Right cardiac atrium (tissue), 5 donors: Measurements from ENCODE around the gene AGR3. TPM values are rescaled to one million over a fixed set of nuclear protein-coding genes. Genes with fewer than 3 reads are reported as not detected.

ENCODE experiments used
- polyA plus RNA-seq: library from polyadenylated mRNA; stranded (reverse); fragments of 200-250 nt; gene quantifications from one replicate; pipeline ENCODE4 v1.2.3, GENCODE V29; 2013
- total RNA-seq, 4 donors: library from RNA; stranded (reverse); fragmentation: NEBNext Ultra II Directional; extraction: Animal tissue kit (Norgen Biotek cat#: 25700); gene quantifications; one replicate each; pipeline ENCODE4 v1.2.1, GENCODE V29; 2021
- donor health status: healthy with polysubstance abuse.
- donor health status: DM: no; HTN: yes; CAD: no.
- donor health status: DM: no; HTN: no; CAD: no.
- donor health status: DM: no; HTN: yes; CAD: no; lungs with severe emphysema.
- donor health status: DM: yes; HTN: yes; CAD: no.

AGR3 gene
- total and polyA plus RNA-seq, 5 donors = not detected

Other genes with a start within 250 kb of the AGR3 start
- 10 to 100 TPM; 28.4 to 41.3 (median 34.4) TPM for gene ANKMY2, start 236.2 kb downstream of the AGR3 start, total RNA-seq
- 23.7 TPM for gene ANKMY2, start 236.2 kb downstream of the AGR3 start, polyA plus RNA-seq
- 100 to 1,000 TPM; 124 to 214 (median 175) TPM for gene BZW2, start 235.8 kb downstream of the AGR3 start, total RNA-seq
- gene BZW2, start 235.8 kb downstream of the AGR3 start, polyA plus RNA-seq = 180 TPM
- gene TSPAN13, start 128.2 kb downstream of the AGR3 start, total RNA-seq = 10 to 100 TPM in 2 of 4 donors, 1 to 10 TPM in 2; 6.9 to 15.2 (median 10.4) TPM
- gene TSPAN13, start 128.2 kb downstream of the AGR3 start, polyA plus RNA-seq = 16.1 TPM
- not detected for gene AGR2, start 77.0 kb downstream of the AGR3 start, total RNA-seq
- 0.16 TPM for gene AGR2, start 77.0 kb downstream of the AGR3 start, polyA plus RNA-seq